Measurements from ENCODE around the gene MAP1S. TPM values are rescaled to one million over a fixed set of nuclear protein-coding genes. Genes with fewer than 3 reads are reported as not detected.

Gene MAP1S
- total RNA-seq, 4 donors from 2014 or later = 20.0 to 61.5 (median 35.1) TPM

- peaks cover 22 to 24% of the 10 kb centered on the region in 2 donors for H3K4me1 ChIP-seq
- H3K9me3 ChIP-seq = no peaks in the 10 kb centered on the region
- ATAC-seq (no peak), DNase-seq (no peak)
- H3K27ac ChIP-seq = no peak overlapping the region
- TF ChIP-seq CTCF (IDR thresholded peaks at IDR 0.05 in 4 of 5, conservative IDR thresholded peaks at IDR 0.05 in 1 of 5) = no peak
- no peak for TF ChIP-seq POLR2A (IDR thresholded peaks at IDR 0.05)
- peaks cover 0 to 37% of the 10 kb centered on the region in 2 donors for H3K36me3 ChIP-seq
- H3K4me3 ChIP-seq = no peak overlapping the region
- H3K27me3 ChIP-seq = no peaks in the 10 kb centered on the region
- intact Hi-C loops (cut with DNase I; ENCODE audit: low total_unique reads) = no loop called here
- in situ Hi-C loops (cut with MboI; ENCODE audit: low sequenced_read_pairs in 4 of 4) = no loop called here
Measured at GRCh38 chr19:17722655-17723240, 3.5 kb downstream of the MAP1S start.

DNA sequence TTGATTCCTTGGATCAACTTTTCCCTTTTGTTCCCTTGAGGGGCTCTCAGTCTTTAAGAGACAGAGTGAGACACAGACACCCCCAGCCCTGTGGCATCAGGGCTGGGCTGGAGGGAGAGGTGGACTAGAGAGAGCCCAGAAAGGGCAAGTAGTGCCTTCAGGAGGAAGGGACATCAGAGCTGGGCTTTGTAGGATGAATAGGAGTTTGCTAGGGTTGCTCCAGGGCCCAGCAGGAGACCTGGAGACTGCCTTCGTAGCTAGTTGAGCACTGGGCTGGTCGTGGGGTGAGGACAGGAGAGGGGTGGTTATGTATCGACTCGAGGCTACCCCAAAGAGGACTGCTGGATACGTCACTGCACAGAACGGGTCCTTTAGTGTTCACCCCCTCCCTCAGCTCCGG lies 5.4 kb downstream of the MAP1S start:
- no peaks in the 10 kb centered on the region for H3K9me3 ChIP-seq
- no peak for ATAC-seq
- H3K27me3 ChIP-seq = no peaks in the 10 kb centered on the region
- H3K4me1 ChIP-seq = peaks cover 17 to 23% of the 10 kb centered on the region in 2 donors
- TF ChIP-seq CTCF (IDR thresholded peaks at IDR 0.05 in 4 of 5, conservative IDR thresholded peaks at IDR 0.05 in 1 of 5) (no peak), POLR2A (IDR thresholded peaks at IDR 0.05) (no peak)
- H3K36me3 ChIP-seq = peaks cover 0 to 54% of the 10 kb centered on the region in 2 donors
- no peak overlapping the region for H3K4me3 ChIP-seq
- no peak overlapping the region for H3K27ac ChIP-seq
- DNase-seq = no peak
- in situ Hi-C loops (cut with MboI; ENCODE audit: low sequenced_read_pairs in 4 of 4) = no loop called here
- intact Hi-C loops (cut with DNase I; ENCODE audit: low total_unique reads) = no loop called here

DNA sequence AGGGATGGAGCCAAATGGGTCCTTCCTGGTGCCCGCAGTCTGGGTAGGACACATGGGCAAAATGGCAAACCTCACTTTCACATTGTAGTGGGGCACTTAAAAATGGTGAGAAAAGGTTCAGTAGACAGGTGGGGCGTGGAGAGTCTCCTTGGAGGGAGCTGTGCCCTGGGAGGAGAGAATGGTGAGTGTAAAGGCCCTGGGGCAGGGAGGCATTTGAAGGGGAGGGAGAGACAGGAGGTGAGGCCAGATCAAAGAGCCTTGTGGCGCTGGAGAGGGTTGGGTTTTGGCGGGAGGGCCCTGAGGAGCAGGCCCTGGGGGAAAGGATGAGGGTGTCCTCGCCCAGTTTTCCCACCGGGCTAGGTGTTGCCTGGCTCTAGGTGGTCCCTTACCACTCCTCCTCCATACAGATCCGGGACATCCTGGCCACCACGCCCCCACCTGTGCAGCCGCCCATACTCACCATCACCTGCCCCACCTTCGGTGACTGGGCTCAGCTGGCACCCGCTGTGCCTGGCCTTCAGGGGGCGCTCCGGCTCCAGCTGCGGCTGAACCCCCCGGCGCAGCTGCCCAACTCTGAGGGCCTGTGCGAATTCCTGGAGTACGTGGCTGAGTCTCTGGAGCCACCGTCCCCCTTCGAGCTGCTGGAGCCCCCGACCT lies 6.3 kb downstream of the MAP1S start:
- Histone ChIP-seq H3K27me3 (no peaks in the 10 kb centered on the region), H3K4me3 (no peak overlapping the region), H3K4me1 (peaks cover 11 to 15% of the 10 kb centered on the region in 2 donors), H3K9me3 (no peaks in the 10 kb centered on the region), H3K36me3 (peaks cover 0 to 63% of the 10 kb centered on the region in 2 donors), H3K27ac (no peak overlapping the region)
- ATAC-seq = no peak
- no peak for DNase-seq
- TF ChIP-seq CTCF (IDR thresholded peaks at IDR 0.05 in 4 of 5, conservative IDR thresholded peaks at IDR 0.05 in 1 of 5) = no peak
- TF ChIP-seq POLR2A (IDR thresholded peaks at IDR 0.05) = no peak
- intact Hi-C loops (cut with DNase I; ENCODE audit: low total_unique reads) (no loop called here), in situ Hi-C loops (cut with MboI; ENCODE audit: low sequenced_read_pairs in 4 of 4) (no loop called here)

GRCh38 chr19:17726136-17726741 lies 7.0 kb downstream of the MAP1S start:
- intact Hi-C loops (cut with DNase I; ENCODE audit: low total_unique reads) (no loop called here), in situ Hi-C loops (cut with MboI; ENCODE audit: low sequenced_read_pairs in 4 of 4) (no loop called here)
- no peak for TF ChIP-seq CTCF (IDR thresholded peaks at IDR 0.05 in 4 of 5, conservative IDR thresholded peaks at IDR 0.05 in 1 of 5)
- TF ChIP-seq POLR2A (IDR thresholded peaks at IDR 0.05) = no peak
- Histone ChIP-seq H3K27me3 (no peaks in the 10 kb centered on the region), H3K4me3 (no peak overlapping the region), H3K4me1 (peaks cover 5 to 8% of the 10 kb centered on the region in 2 donors), H3K27ac (no peak overlapping the region), H3K9me3 (no peaks in the 10 kb centered on the region), H3K36me3 (peaks cover 0 to 69% of the 10 kb centered on the region in 2 donors)
- ATAC-seq = no peak
- DNase-seq = no peak

All from gastrocnemius medialis (tissue), 4 donors.